ENCODE data around the gene MSI2.

Gene MSI2

GRCh38 chr17:57533684-57534305, 277.5 kb downstream of the MSI2 start:
- DNase-seq = no peak

- no peak for DNase-seq
Measured at GRCh38 chr17:57534863-57535248, 278.5 kb downstream of the MSI2 start.

GRCh38 chr17:57535249-57535966, 279.1 kb downstream of the MSI2 start:
- no peak for DNase-seq

GRCh38 chr17:57536289-57536688, 280.0 kb downstream of the MSI2 start:
- no peak for DNase-seq

- DNase-seq = no peak
Measured at GRCh38 chr17:57536789-57537523, 280.6 kb downstream of the MSI2 start.

- no peak for DNase-seq
Measured at GRCh38 chr17:57537524-57538410, 281.4 kb downstream of the MSI2 start.

- DNase-seq = no peak
Measured at GRCh38 chr17:57538736-57539456, 282.6 kb downstream of the MSI2 start.

- no peak for DNase-seq
Measured at GRCh38 chr17:57539529-57540301, 283.4 kb downstream of the MSI2 start.

- DNase-seq = no peak
Measured at GRCh38 chr17:57540596-57540995, 284.3 kb downstream of the MSI2 start.

- no peak for DNase-seq
Measured at GRCh38 chr17:57541049-57541448, 284.7 kb downstream of the MSI2 start.

- no peak for DNase-seq
Measured at GRCh38 chr17:57541472-57542394, 285.4 kb downstream of the MSI2 start.

GRCh38 chr17:57542510-57542909, 286.2 kb downstream of the MSI2 start:
- no peak for DNase-seq

- DNase-seq = no peak
Measured at GRCh38 chr17:57543230-57543629, 286.9 kb downstream of the MSI2 start.

- DNase-seq = peak; percentile 97
Measured at GRCh38 chr17:57544401-57544800, 288.1 kb downstream of the MSI2 start.

GRCh38 chr17:57544834-57545463, 288.6 kb downstream of the MSI2 start:
- DNase-seq = peak; percentile 87

- no peak for DNase-seq
Measured at GRCh38 chr17:57545731-57546342, 289.5 kb downstream of the MSI2 start.

- no peak for DNase-seq
Measured at GRCh38 chr17:57548421-57549410, 292.4 kb downstream of the MSI2 start.

- no peak for DNase-seq
Measured at GRCh38 chr17:57549468-57549867, 293.1 kb downstream of the MSI2 start.

Measured in NCI-H1694 treated with DMSO at 0.1 percent for 48 hours (cell line).